Large intestine (tissue), 3 donors: ENCODE results near the gene RPS25. TPM values are rescaled to one million over a fixed set of nuclear protein-coding genes. Genes with fewer than 3 reads are reported as not detected.

Source experiments
- DNase-seq, 2 donors: peaks; one replicate each; pipeline versions ENCODE4 v3.0.0 to v3.0.0-alpha.2; 2013
- H3K27ac ChIP-seq: one replicate; pipeline ENCODE4 v1.5.1; 2013; ENCODE audit warnings: low read length
- H3K27me3 ChIP-seq: 2 replicates; pipeline ENCODE4 v1.6.1; 2013; ENCODE audit warnings: low read length; ENCODE audit not compliant: control insufficient read depth, insufficient read depth
- H3K36me3 ChIP-seq: 2 replicates; pipeline ENCODE4 v1.6.1; 2013; ENCODE audit warnings: low read length; ENCODE audit not compliant: control insufficient read depth, insufficient read depth
- H3K4me1 ChIP-seq: one replicate; pipeline ENCODE4 v1.6.1; 2013; ENCODE audit warnings: low read length; ENCODE audit not compliant: control insufficient read depth, insufficient read depth
- H3K4me3 ChIP-seq: one replicate; pipeline ENCODE4 v1.5.1; 2013; ENCODE audit warnings: low read length
- H3K9me3 ChIP-seq: one replicate; pipeline ENCODE4 v1.6.1; 2013; ENCODE audit warnings: mild to moderate bottlenecking, low read depth, low read length, moderate library complexity; ENCODE audit not compliant: control insufficient read depth
- WGBS: methylation state at CpG from one replicate; pipeline ENCODE4 v1.1.5; 2013; ENCODE audit warnings: low lambda C conversion rate; ENCODE audit not compliant: insufficient coverage; 5-methylcytosine and 5-hydroxymethylcytosine counted together
- polyA plus RNA-seq: library from polyadenylated mRNA; unstranded; fragments of 120-200 nt; gene quantifications from one replicate; pipeline ENCODE4 v1.2.1, GENCODE V29; 2013

Gene RPS25
- polyA plus RNA-seq, 1 donor, result 1,295 TPM

DNA sequence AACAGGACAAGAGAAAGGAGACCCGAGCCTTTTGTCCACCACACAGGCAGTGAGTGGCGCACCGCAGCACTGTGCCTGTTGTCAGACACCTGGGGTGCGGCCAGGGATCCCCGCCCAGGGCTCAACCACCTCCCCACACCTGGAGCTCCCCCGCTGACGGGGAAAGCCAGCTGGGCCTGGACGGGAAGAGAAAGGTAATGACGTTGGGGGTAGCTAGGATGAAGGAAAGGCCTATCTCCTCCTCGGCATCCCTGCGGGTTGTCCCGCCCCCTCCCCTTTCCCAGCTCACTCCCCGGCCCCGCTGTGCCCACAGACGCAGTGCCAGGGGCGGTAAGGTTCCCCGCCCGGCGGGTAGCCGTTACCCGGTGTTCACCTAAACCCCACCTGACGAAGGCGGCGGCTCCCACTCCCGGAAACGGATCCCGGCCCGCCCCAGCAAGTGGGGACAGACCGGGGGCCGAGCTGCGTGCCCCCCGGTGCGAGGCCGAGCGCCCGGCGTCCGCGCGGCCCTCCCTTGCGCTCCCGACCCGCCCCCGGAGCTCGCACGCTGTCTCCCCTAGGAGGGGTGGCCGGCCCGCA is 38.4 kb upstream of the RPS25 start:
- Histone ChIP-seq H3K4me1 (peaks cover 7% of the 10 kb centered on the region), H3K4me3 (peak overlapping the region; percentile 90), H3K27ac (peak overlapping the region; percentile 82), H3K27me3 (no peaks in the 10 kb centered on the region), H3K9me3 (no peaks in the 10 kb centered on the region), H3K36me3 (peaks cover 40% of the 10 kb centered on the region)
- WGBS, result no CpG with 5 or more reads among the region's 48 CpGs
- peak in 1 of 2 donors; percentile 62 for DNase-seq

DNA sequence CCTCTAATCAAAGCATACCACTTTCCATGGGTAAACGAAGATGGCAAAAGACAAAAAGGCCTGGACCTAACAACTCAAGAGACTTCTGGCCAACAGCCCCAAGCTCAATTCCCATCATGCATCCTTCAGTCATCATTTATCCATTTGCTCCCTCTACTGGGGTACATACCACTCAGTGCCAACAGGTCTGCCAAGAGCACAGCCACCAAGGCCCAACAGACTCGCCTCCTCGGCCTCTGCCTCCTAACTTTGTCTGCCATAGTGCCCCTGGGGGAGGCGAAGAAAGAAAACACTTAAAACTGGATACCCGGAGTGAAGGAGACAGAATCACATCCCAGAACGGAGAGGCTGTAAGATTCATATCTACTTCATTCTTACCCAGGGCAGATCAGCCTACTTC is 37.8 kb upstream of the RPS25 start:
- peak overlapping the region; percentile 90 for H3K4me3 ChIP-seq
- WGBS, result no CpG with 5 or more reads among the region's 6 CpGs
- H3K9me3 ChIP-seq, result no peaks in the 10 kb centered on the region
- peaks cover 46% of the 10 kb centered on the region for H3K36me3 ChIP-seq
- no peaks in the 10 kb centered on the region for H3K27me3 ChIP-seq
- peaks cover 7% of the 10 kb centered on the region for H3K4me1 ChIP-seq
- peak overlapping the region; percentile 82 for H3K27ac ChIP-seq
- DNase-seq, result no peak

- DNase-seq, result no peak
- H3K27ac ChIP-seq, result no peak overlapping the region
- no peak overlapping the region for H3K4me3 ChIP-seq
- H3K27me3 ChIP-seq, result no peaks in the 10 kb centered on the region
- H3K4me1 ChIP-seq, result peaks cover 7% of the 10 kb centered on the region
- WGBS, result no CpG with 5 or more reads among the region's 10 CpGs
- no peaks in the 10 kb centered on the region for H3K9me3 ChIP-seq
- peaks cover 59% of the 10 kb centered on the region for H3K36me3 ChIP-seq
Measured at GRCh38 chr11:119054418-119054817, 36.3 kb upstream of the RPS25 start.

DNA sequence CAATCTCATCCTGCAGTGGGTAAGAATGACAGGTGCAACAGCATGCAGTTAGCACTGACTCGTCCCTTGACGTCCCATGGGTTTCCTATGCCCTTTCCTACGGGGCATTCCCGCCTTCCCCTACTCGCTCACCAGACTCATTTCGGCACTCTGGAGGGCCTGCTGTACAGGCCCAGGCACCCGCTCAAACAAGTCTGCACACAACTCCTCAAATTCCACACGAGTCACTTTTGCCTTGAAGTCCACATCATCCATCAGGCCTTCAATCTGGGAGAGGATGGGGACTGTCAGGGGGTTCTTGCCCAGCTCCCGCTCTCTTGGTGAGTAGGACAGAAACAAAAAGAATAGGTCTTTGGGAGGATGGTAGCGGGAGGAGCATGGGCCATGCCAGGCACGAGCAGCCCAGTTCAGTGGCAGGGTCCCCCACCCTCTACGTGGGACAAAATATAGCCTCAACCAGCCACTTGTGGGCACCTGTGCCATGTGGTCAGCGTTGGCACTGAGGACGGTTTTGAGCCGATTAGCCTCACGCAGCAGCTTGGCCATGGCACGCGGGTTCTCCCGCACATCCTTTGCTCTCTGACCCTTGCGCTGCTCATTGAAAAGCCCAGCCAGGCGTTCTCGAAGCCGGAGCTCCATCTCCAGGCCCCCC is 34.1 kb upstream of the RPS25 start:
- H3K27me3 ChIP-seq, result no peaks in the 10 kb centered on the region
- H3K36me3 ChIP-seq, result peaks cover 80% of the 10 kb centered on the region
- WGBS, result no CpG with 5 or more reads among the region's 23 CpGs
- H3K4me1 ChIP-seq, result peaks cover 7% of the 10 kb centered on the region
- H3K9me3 ChIP-seq, result no peaks in the 10 kb centered on the region
- H3K27ac ChIP-seq, result no peak overlapping the region
- no peak for DNase-seq
- H3K4me3 ChIP-seq, result no peak overlapping the region

DNA sequence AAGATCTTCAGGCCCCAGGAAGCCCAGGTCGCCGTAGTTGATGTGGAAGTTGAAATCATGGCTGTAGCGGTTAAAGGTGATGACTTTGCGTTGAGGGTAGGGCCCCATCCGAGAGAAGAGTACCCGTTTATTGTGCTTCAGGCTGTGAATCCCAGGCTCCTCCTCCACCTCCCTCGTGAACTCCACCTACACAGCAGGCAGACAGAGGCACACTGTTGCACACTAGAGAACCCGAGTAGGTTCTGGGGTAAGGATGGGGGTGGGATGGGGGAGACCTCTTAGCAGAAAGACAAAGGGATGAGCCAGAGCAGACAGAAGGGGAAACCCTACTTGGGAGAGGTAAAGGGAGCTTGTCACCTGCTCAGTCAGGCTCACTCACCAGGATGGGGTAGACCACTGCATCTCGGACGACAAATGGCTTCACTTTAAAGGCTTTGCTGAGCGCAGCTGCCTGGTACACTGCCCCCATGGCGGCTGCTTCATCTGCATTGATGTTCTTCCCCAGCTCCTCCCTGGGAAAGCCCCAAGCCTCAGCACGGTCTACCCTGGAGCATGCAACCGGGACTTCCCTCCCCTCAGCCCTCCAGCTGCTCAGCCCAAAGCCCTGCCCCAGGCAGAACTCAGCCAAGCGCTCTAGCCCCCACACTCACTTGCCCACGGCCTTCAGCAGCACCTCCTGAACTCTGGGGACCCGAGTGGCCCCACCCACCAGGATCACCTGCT is 33.5 kb upstream of the RPS25 start:
- H3K4me3 ChIP-seq, result no peak overlapping the region
- H3K27ac ChIP-seq, result no peak overlapping the region
- DNase-seq, result no peak
- no peaks in the 10 kb centered on the region for H3K9me3 ChIP-seq
- WGBS, result no CpG with 5 or more reads among the region's 17 CpGs
- peaks cover 7% of the 10 kb centered on the region for H3K4me1 ChIP-seq
- H3K27me3 ChIP-seq, result no peaks in the 10 kb centered on the region
- H3K36me3 ChIP-seq, result peaks cover 86% of the 10 kb centered on the region

DNA sequence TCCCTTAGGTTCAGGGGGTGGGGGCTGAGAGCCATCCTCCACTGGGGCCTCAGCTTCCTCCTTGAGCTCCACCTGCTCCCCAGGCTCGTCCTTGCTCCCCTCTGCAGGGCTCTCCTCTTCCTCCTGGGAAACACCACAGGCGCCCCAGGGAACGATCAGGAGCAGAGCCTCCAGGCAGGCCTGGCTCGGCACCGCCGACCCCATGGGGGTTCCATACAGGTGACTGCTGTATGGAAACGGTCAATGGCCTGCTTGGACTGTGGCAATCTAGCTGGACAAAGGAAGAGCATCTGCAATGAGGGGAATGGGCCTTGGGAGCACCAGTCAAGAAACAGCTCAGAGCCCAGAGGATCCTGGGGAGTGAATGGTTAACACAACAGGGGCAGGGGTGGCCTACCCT is 30.9 kb upstream of the RPS25 start:
- H3K27me3 ChIP-seq, result no peaks in the 10 kb centered on the region
- DNase-seq, result no peak
- no peak overlapping the region for H3K27ac ChIP-seq
- H3K36me3 ChIP-seq, result peaks cover 89% of the 10 kb centered on the region
- no peak overlapping the region for H3K4me3 ChIP-seq
- H3K9me3 ChIP-seq, result no peaks in the 10 kb centered on the region
- H3K4me1 ChIP-seq, result no peaks in the 10 kb centered on the region
- WGBS, result no CpG with 5 or more reads among the region's 7 CpGs

GRCh38 chr11:119048644-119049043 is 30.5 kb upstream of the RPS25 start:
- Histone ChIP-seq H3K9me3 (no peaks in the 10 kb centered on the region), H3K27me3 (no peaks in the 10 kb centered on the region), H3K4me3 (no peak overlapping the region), H3K4me1 (no peaks in the 10 kb centered on the region), H3K36me3 (peaks cover 85% of the 10 kb centered on the region), H3K27ac (no peak overlapping the region)
- no peak for DNase-seq
- WGBS, result 100% methylated on average over 1 of the region's 9 CpGs

DNA sequence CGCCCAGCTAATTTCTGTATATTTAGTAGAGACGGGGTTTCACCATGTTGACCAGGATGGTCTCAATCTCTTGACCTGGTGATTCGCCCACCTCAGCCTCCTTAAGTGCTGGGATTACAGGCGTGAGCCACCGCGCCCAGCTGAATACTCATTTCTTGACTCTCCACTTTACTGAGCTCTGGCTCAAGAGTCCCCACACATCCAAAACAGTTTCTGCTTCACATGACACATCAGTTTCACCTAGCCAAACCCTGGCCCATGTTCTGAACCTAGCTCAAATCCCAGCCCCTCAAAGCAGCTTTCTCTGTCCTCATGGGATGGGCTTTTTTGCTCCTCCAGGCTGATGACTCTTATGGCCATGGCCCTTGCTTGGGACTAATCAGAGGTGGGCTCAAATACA is 29.1 kb upstream of the RPS25 start:
- H3K4me1 ChIP-seq, result no peaks in the 10 kb centered on the region
- H3K36me3 ChIP-seq, result peaks cover 71% of the 10 kb centered on the region
- WGBS, result no CpG with 5 or more reads among the region's 6 CpGs
- DNase-seq, result no peak
- no peak overlapping the region for H3K27ac ChIP-seq
- H3K27me3 ChIP-seq, result no peaks in the 10 kb centered on the region
- no peak overlapping the region for H3K4me3 ChIP-seq
- no peaks in the 10 kb centered on the region for H3K9me3 ChIP-seq

DNA sequence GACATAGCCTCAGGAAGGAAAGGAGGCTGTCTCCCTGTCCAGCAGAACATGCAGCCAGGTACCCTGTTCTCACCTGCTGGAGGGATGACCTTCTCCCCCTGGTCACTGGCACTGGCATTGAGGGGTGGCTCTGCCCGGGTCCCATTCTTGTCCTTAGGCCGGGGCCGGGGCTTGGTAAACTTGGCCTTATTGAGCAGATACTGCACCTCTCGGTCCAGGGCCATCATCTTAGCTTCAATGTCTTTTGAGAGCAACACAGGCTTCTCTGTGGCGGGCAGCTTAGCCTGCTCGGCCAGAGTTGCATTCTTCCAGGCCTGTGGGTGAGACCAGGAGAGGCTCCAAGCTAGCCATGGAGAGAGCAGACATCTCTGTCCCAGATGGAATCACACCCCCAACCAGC is 28.3 kb upstream of the RPS25 start:
- Histone ChIP-seq H3K27me3 (no peaks in the 10 kb centered on the region), H3K9me3 (no peaks in the 10 kb centered on the region), H3K27ac (no peak overlapping the region), H3K4me1 (no peaks in the 10 kb centered on the region), H3K36me3 (peaks cover 64% of the 10 kb centered on the region), H3K4me3 (no peak overlapping the region)
- WGBS, result no CpG with 5 or more reads among the region's 6 CpGs
- no peak for DNase-seq

DNA sequence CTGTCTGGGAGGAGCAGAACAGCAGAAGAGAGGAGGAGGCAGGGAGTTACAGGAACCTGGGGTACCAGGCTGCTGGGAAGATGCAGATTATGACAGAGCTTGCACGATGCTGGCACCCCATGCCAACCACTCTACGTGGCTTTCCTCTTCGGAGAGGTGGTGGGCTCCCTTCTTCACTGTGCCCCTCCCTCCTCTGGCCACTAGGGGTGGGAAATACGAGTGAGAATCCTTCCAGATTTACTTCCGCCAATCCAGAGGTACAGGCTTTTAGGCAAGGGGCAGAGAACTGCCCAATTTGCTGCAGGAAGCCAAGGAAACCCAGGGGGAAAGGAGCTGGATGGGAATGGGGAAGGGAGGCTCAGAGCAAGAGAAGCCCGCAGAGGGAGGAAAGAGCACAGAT is 26.6 kb upstream of the RPS25 start:
- DNase-seq, result no peak
- Histone ChIP-seq H3K36me3 (peaks cover 48% of the 10 kb centered on the region), H3K27ac (no peak overlapping the region), H3K4me3 (no peak overlapping the region), H3K27me3 (no peaks in the 10 kb centered on the region), H3K4me1 (no peaks in the 10 kb centered on the region), H3K9me3 (no peaks in the 10 kb centered on the region)
- no CpG with 5 or more reads among the region's 6 CpGs for WGBS
